KMS-11 (cell line): Measurements from ENCODE around the gene COLEC12.

Source experiments
- H2AFZ ChIP-seq: fragments of 200-600 bp; sonication (generic); 2 replicates; pipeline ENCODE4 v1.6.1; 2016; ENCODE audit warnings: antibody characterized with exemption, mixed run types, low read depth
- H3K27ac ChIP-seq: fragments of 200-600 bp; sonication (generic); 2 replicates; pipeline ENCODE4 v1.6.1; 2016; ENCODE audit warnings: mild to moderate bottlenecking, mixed run types
- H3K27me3 ChIP-seq: fragments of 200-600 bp; sonication (generic); 2 replicates; pipeline ENCODE4 v1.6.1; 2017; ENCODE audit warnings: mild to moderate bottlenecking, low read depth, mixed run types, moderate library complexity; ENCODE audit not compliant: insufficient read depth
- H3K36me3 ChIP-seq: fragments of 200-600 bp; sonication (generic); 2 replicates; pipeline ENCODE4 v1.6.1; 2017; ENCODE audit warnings: mild to moderate bottlenecking, mixed run types; ENCODE audit not compliant: insufficient read depth
- H3K4me1 ChIP-seq: fragments of 200-600 bp; sonication (generic); 2 replicates; pipeline ENCODE4 v1.6.1; 2016; ENCODE audit warnings: mild to moderate bottlenecking, low read depth, mixed run types; ENCODE audit not compliant: poor library complexity, severe bottlenecking
- H3K4me2 ChIP-seq: fragments of 200-600 bp; sonication (generic); 2 replicates; pipeline ENCODE4 v1.7.0; 2016; ENCODE audit warnings: mild to moderate bottlenecking, mixed run types
- H3K4me3 ChIP-seq: fragments of 200-600 bp; sonication (generic); IDR thresholded peaks from 2 replicates; pipeline ENCODE4 v1.6.1; 2017; ENCODE audit warnings: low read depth, low read length, mixed read lengths; ENCODE audit not compliant: insufficient read depth
- H3K79me2 ChIP-seq: fragments of 200-600 bp; sonication (generic); 2 replicates; pipeline ENCODE4 v1.6.1; 2016; ENCODE audit warnings: low read depth, mixed run types; ENCODE audit not compliant: insufficient read depth
- H3K9ac ChIP-seq: fragments of 200-600 bp; sonication (generic); 2 replicates; pipeline ENCODE4 v1.6.1; 2016; ENCODE audit warnings: mild to moderate bottlenecking, mixed run types
- H4K20me1 ChIP-seq: fragments of 200-600 bp; sonication (generic); 2 replicates; pipeline ENCODE4 v1.6.1; 2016; ENCODE audit warnings: mild to moderate bottlenecking, mixed run types; ENCODE audit not compliant: insufficient read depth
- TF ChIP-seq, protein P1 (sequence below): fragments of 200-600 bp; sonication (generic); conservative IDR thresholded peaks from 2 replicates; pipeline ENCODE4 v1.6.1; 2017; ENCODE audit warnings: low read depth, mild to moderate bottlenecking, antibody characterized with exemption, low read length, moderate library complexity, mixed read lengths

COLEC12 gene

GRCh38 chr18:297936-298335 lies 202.6 kb downstream of the COLEC12 start:
- H3K27me3 ChIP-seq = no peaks in the 10 kb centered on the region
- no peak overlapping the region for H3K9ac ChIP-seq
- no peak overlapping the region for H2AFZ ChIP-seq
- H3K4me1 ChIP-seq = no peaks in the 10 kb centered on the region
- TF ChIP-seq, protein P1, sequence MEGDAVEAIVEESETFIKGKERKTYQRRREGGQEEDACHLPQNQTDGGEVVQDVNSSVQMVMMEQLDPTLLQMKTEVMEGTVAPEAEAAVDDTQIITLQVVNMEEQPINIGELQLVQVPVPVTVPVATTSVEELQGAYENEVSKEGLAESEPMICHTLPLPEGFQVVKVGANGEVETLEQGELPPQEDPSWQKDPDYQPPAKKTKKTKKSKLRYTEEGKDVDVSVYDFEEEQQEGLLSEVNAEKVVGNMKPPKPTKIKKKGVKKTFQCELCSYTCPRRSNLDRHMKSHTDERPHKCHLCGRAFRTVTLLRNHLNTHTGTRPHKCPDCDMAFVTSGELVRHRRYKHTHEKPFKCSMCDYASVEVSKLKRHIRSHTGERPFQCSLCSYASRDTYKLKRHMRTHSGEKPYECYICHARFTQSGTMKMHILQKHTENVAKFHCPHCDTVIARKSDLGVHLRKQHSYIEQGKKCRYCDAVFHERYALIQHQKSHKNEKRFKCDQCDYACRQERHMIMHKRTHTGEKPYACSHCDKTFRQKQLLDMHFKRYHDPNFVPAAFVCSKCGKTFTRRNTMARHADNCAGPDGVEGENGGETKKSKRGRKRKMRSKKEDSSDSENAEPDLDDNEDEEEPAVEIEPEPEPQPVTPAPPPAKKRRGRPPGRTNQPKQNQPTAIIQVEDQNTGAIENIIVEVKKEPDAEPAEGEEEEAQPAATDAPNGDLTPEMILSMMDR = no peak
- H4K20me1 ChIP-seq = no peaks in the 10 kb centered on the region
- no peaks in the 10 kb centered on the region for H3K79me2 ChIP-seq
- no peaks in the 10 kb centered on the region for H3K36me3 ChIP-seq
- H3K4me2 ChIP-seq = no peak overlapping the region
- H3K27ac ChIP-seq = no peak overlapping the region
- no peak overlapping the region for H3K4me3 ChIP-seq

- Histone ChIP-seq H3K4me1 (no peaks in the 10 kb centered on the region), H3K27me3 (no peaks in the 10 kb centered on the region), H3K4me3 (no peak overlapping the region), H3K4me2 (no peak overlapping the region), H3K36me3 (no peaks in the 10 kb centered on the region), H2AFZ (no peak overlapping the region), H3K9ac (no peak overlapping the region), H3K79me2 (no peaks in the 10 kb centered on the region), H3K27ac (no peak overlapping the region), H4K20me1 (no peaks in the 10 kb centered on the region)
- TF ChIP-seq, protein P1 = no peak
These were observed 204.6 kb downstream of the COLEC12 start for GRCh38 chr18:295756-296490.

DNA sequence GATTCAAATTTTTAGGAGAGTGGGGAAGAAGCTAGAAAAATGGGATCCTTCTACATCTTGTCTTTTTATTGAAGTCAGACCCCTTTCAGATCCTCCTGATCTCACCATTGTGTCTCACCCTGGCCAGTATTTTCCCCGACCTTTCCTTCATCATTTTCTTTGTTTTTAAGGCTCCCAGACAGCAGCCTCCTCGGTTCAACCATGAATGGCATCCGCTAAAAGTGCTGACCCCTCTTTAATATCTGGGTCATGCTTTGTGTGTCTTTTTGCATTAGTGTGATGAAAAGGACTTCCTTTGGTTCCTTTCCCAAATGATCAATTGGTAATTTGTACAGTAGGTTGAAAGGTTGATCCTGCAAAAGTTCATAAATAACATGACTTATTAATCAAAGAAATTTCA lies 205.9 kb downstream of the COLEC12 start:
- Histone ChIP-seq H3K9ac (no peak overlapping the region), H3K79me2 (no peaks in the 10 kb centered on the region), H3K4me1 (no peaks in the 10 kb centered on the region), H4K20me1 (no peaks in the 10 kb centered on the region), H3K4me2 (no peak overlapping the region), H3K4me3 (no peak overlapping the region), H3K27me3 (no peaks in the 10 kb centered on the region), H2AFZ (no peak overlapping the region), H3K36me3 (no peaks in the 10 kb centered on the region), H3K27ac (no peak overlapping the region)
- TF ChIP-seq, protein P1 = no peak

- H3K9ac ChIP-seq = no peak overlapping the region
- H3K4me2 ChIP-seq = no peak overlapping the region
- no peak overlapping the region for H3K27ac ChIP-seq
- no peaks in the 10 kb centered on the region for H3K36me3 ChIP-seq
- H3K27me3 ChIP-seq = no peaks in the 10 kb centered on the region
- TF ChIP-seq, protein P1 = no peak
- H3K4me3 ChIP-seq = no peak overlapping the region
- H4K20me1 ChIP-seq = no peaks in the 10 kb centered on the region
- H2AFZ ChIP-seq = no peak overlapping the region
- no peaks in the 10 kb centered on the region for H3K4me1 ChIP-seq
- no peaks in the 10 kb centered on the region for H3K79me2 ChIP-seq
These were observed 207.0 kb downstream of the COLEC12 start for GRCh38 chr18:293536-293935.
